Measurements from ENCODE around the gene SDC1. TPM values are rescaled to one million over a fixed set of nuclear protein-coding genes. Genes with fewer than 3 reads are reported as not detected.

Gene SDC1
- total RNA-seq, 2 donors from 2014 or later, result 156 to 213 TPM

DNA sequence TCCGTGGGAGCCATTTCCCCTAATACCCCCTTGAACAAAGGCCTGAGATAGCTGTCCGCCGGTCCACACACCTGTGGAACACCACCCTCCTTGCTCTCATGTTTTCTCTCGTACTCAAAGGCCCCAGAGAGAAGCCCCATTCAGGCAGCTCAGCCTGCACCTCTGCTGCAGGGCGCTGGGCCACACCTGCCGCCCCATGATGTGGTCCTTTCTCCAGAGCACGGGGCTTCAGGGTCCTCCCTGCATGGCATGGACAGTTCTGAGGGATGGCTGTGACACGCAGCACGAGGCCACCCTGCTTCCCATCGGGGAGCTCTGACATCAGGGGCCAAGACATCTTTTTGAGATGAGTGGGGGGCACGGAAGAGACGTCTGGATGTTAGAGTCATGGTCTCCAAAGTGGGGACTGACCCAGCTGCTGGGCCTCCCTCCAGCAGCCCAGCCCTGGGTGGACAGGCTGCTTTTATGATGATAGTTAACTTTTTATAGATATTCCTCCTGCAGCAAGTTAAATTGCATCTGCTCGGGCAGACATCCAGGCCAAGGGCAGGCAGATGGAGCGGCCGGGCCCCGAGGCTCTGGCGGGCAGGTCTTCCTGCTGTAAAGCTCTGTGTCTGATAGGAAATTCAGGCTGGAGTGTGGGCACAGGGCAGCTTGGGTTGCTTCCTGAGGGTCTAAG lies 56.7 kb downstream of the SDC1 start:
- TF ChIP-seq, protein P1, sequence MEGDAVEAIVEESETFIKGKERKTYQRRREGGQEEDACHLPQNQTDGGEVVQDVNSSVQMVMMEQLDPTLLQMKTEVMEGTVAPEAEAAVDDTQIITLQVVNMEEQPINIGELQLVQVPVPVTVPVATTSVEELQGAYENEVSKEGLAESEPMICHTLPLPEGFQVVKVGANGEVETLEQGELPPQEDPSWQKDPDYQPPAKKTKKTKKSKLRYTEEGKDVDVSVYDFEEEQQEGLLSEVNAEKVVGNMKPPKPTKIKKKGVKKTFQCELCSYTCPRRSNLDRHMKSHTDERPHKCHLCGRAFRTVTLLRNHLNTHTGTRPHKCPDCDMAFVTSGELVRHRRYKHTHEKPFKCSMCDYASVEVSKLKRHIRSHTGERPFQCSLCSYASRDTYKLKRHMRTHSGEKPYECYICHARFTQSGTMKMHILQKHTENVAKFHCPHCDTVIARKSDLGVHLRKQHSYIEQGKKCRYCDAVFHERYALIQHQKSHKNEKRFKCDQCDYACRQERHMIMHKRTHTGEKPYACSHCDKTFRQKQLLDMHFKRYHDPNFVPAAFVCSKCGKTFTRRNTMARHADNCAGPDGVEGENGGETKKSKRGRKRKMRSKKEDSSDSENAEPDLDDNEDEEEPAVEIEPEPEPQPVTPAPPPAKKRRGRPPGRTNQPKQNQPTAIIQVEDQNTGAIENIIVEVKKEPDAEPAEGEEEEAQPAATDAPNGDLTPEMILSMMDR (IDR thresholded peaks at IDR 0.05), result no peak
- Histone ChIP-seq H3K9me3 (no peaks in the 10 kb centered on the region), H3K36me3 (no peaks in the 10 kb centered on the region), H3K27me3 (no peaks in the 10 kb centered on the region), H3K27ac (no peak overlapping the region), H3K9ac (ENCODE audit: low read depth in 2 of 2, low read length in 2 of 2) (peak overlapping the region in 1 of 2 donors; percentile 44), H3K4me3 (no peak overlapping the region), H3K4me1 (no peaks in the 10 kb centered on the region)
- DNase-seq, result peak; percentile 80
- intact Hi-C loops (cut with DNase I), result no loop called here

DNA sequence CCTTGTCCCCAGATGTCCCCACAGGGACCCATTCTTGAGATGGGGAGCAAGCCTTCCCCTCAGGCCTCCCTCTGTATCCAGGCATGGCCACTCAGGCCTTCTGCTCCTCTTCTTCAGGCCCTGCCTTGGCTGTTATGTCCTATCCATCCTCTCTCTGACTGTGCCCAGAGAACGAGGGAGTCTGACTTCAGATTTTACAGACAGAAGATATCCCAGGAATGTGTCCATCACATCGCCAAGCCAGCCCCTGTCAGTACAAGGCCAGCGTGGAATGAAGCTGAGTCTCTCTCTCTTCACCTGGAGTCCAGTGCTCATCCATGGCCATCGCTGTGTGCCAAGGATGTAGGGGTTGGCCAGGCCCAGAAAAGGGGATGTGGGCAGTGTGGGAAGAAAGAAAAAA lies 57.6 kb downstream of the SDC1 start:
- Histone ChIP-seq H3K27ac (no peak overlapping the region), H3K9ac (ENCODE audit: low read depth in 2 of 2, low read length in 2 of 2) (no peak overlapping the region), H3K4me3 (no peak overlapping the region), H3K4me1 (no peaks in the 10 kb centered on the region), H3K27me3 (no peaks in the 10 kb centered on the region), H3K36me3 (no peaks in the 10 kb centered on the region), H3K9me3 (no peaks in the 10 kb centered on the region)
- no peak for DNase-seq
- TF ChIP-seq, protein P1 (IDR thresholded peaks at IDR 0.05), result no peak
- intact Hi-C loops (cut with DNase I), result no loop called here

GRCh38 chr2:20165677-20166509 lies 59.0 kb downstream of the SDC1 start:
- no peaks in the 10 kb centered on the region for H3K27me3 ChIP-seq
- H3K4me1 ChIP-seq, result no peaks in the 10 kb centered on the region
- no peak for DNase-seq
- H3K9ac ChIP-seq (ENCODE audit: low read depth in 2 of 2, low read length in 2 of 2), result no peak overlapping the region
- H3K27ac ChIP-seq, result no peak overlapping the region
- no peak overlapping the region for H3K4me3 ChIP-seq
- H3K9me3 ChIP-seq, result no peaks in the 10 kb centered on the region
- no peaks in the 10 kb centered on the region for H3K36me3 ChIP-seq
- intact Hi-C loops (cut with DNase I), result no loop called here
- TF ChIP-seq, protein P1 (IDR thresholded peaks at IDR 0.05), result no peak

- Histone ChIP-seq H3K9ac (ENCODE audit: low read depth in 2 of 2, low read length in 2 of 2) (no peak overlapping the region), H3K4me1 (no peaks in the 10 kb centered on the region), H3K27me3 (no peaks in the 10 kb centered on the region), H3K27ac (no peak overlapping the region), H3K36me3 (no peaks in the 10 kb centered on the region), H3K4me3 (no peak overlapping the region), H3K9me3 (no peaks in the 10 kb centered on the region)
- TF ChIP-seq, protein P1 (IDR thresholded peaks at IDR 0.05), result no peak
- intact Hi-C loops (cut with DNase I), result no loop called here
- DNase-seq, result no peak
These were observed 60.0 kb downstream of the SDC1 start for GRCh38 chr2:20164734-20165478.

- Histone ChIP-seq H3K9ac (ENCODE audit: low read depth in 2 of 2, low read length in 2 of 2) (no peak overlapping the region), H3K27ac (no peak overlapping the region)
- no peak for DNase-seq
These were observed 60.7 kb downstream of the SDC1 start for GRCh38 chr2:20164061-20164733.

More at GRCh38 chr2:20164061-20164733, 60.7 kb downstream of the SDC1 start:
- H3K27me3 ChIP-seq, result no peaks in the 10 kb centered on the region
- H3K36me3 ChIP-seq, result no peaks in the 10 kb centered on the region
- no peaks in the 10 kb centered on the region for H3K4me1 ChIP-seq
- TF ChIP-seq, protein P1 (IDR thresholded peaks at IDR 0.05), result no peak
- H3K4me3 ChIP-seq, result no peak overlapping the region
- H3K9me3 ChIP-seq, result no peaks in the 10 kb centered on the region
- intact Hi-C loops (cut with DNase I), result no loop called here
